Embryonic facial prominence (tissue), 1 donor: Measurements from ENCODE around the gene LYPD3.
"Not testable (repeated sequence)": the region's sequence is repeated elsewhere in the genome, so short reads cannot be mapped to it uniquely, and the experiment has no call there.

Experiments
- DNase-seq: peaks from one replicate; pipeline ENCODE4 v3.0.0-alpha.2; 2016; ENCODE audit errors: extremely low spot score

Gene LYPD3

GRCh38 chr19:43465468-43466120, at the start of gene LYPD3:
Gene LYPD3 (minus strand): TSS chr19:43465608. CDS start chr19:43465571, 37 bp downstream.
- no peak for DNase-seq

- DNase-seq = not testable (repeated sequence)
These were observed 47.0 kb upstream of the LYPD3 start for GRCh38 chr19:43512399-43512798.

- DNase-seq = no peak
These were observed 45.9 kb upstream of the LYPD3 start for GRCh38 chr19:43511324-43511723.

GRCh38 chr19:43510713-43511112, 45.3 kb upstream of the LYPD3 start:
- no peak for DNase-seq

GRCh38 chr19:43507880-43508279, 42.5 kb upstream of the LYPD3 start:
- no peak for DNase-seq

- no peak for DNase-seq
These were observed 41.2 kb upstream of the LYPD3 start for GRCh38 chr19:43506629-43507028.

GRCh38 chr19:43505941-43506340, 40.5 kb upstream of the LYPD3 start:
- DNase-seq = no peak

- DNase-seq = no peak
These were observed 39.7 kb upstream of the LYPD3 start for GRCh38 chr19:43505186-43505456.

GRCh38 chr19:43504426-43505185, 39.2 kb upstream of the LYPD3 start, which contains the start of gene PHLDB3:
Gene PHLDB3 (minus strand): TSS chr19:43504746. CDS start chr19:43504118, 628 bp downstream.
- DNase-seq = no peak

GRCh38 chr19:43503501-43504425, 38.4 kb upstream of the LYPD3 start:
- DNase-seq = peak; percentile 87

- DNase-seq = no peak
These were observed 37.1 kb upstream of the LYPD3 start for GRCh38 chr19:43502419-43502976.

- DNase-seq = no peak
These were observed 36.4 kb upstream of the LYPD3 start for GRCh38 chr19:43501661-43502418.

- no peak for DNase-seq
These were observed 33.6 kb upstream of the LYPD3 start for GRCh38 chr19:43499042-43499441.

GRCh38 chr19:43498233-43498842, 32.9 kb upstream of the LYPD3 start:
- DNase-seq = no peak

- DNase-seq = no peak
These were observed 31.6 kb upstream of the LYPD3 start for GRCh38 chr19:43496960-43497359.

GRCh38 chr19:43495082-43495481, 29.7 kb upstream of the LYPD3 start:
- no peak for DNase-seq

GRCh38 chr19:43490759-43491158, 25.4 kb upstream of the LYPD3 start:
- DNase-seq = no peak

- DNase-seq = no peak
These were observed 24.7 kb upstream of the LYPD3 start for GRCh38 chr19:43489979-43490599.

- DNase-seq = no peak
These were observed 23.9 kb upstream of the LYPD3 start for GRCh38 chr19:43489310-43489709.

- no peak for DNase-seq
These were observed 22.8 kb upstream of the LYPD3 start for GRCh38 chr19:43488179-43488578.
